CD14-positive monocyte (primary cell): Measurements from ENCODE around the gene ZNF692. TPM values are rescaled to one million over a fixed set of nuclear protein-coding genes. Genes with fewer than 3 reads are reported as not detected.

Source experiments
- DNase-seq, 3 donors: peaks; one replicate each; pipeline ENCODE4 v3.0.0-alpha.2; 2011 to 2022
- H2AFZ ChIP-seq: 2 replicates; pipeline ENCODE4 v1.6.0; 2012; ENCODE audit warnings: mild to moderate bottlenecking, low read depth, low read length, inconsistent platforms; ENCODE audit not compliant: insufficient read depth, poor library complexity, severe bottlenecking
- H3K27ac ChIP-seq, 2 donors: 1 replicate in 1 of 2; 2 replicates in 1 of 2; pipeline ENCODE4 v1.5.1; 2012 to 2013; ENCODE audit warnings: low read length in 2 of 2, control low read depth in 1 of 2, inconsistent platforms in 1 of 2, low read depth in 1 of 2, mild to moderate bottlenecking in 1 of 2
- H3K27me3 ChIP-seq, 2 donors: one replicate each; pipeline versions ENCODE4 v1.6.0 to v1.6.1; 2011 to 2013; ENCODE audit warnings: low read length in 2 of 2; ENCODE audit not compliant: control insufficient read depth in 2 of 2, insufficient read depth in 2 of 2
- H3K36me3 ChIP-seq, 2 donors: replicated peaks in 1 of 2; 1 replicate in 1 of 2; 2 replicates in 1 of 2; pipeline versions ENCODE4 v1.5.1 to v1.6.1; 2012 to 2013; ENCODE audit warnings: low read length in 2 of 2, control low read depth in 1 of 2, inconsistent platforms in 1 of 2, mild to moderate bottlenecking in 1 of 2; ENCODE audit not compliant: insufficient read depth in 2 of 2, control insufficient read depth in 1 of 2
- H3K4me1 ChIP-seq, 2 donors: 1 replicate in 1 of 2; 2 replicates in 1 of 2; pipeline versions ENCODE4 v1.5.1 to v1.6.1; 2012 to 2013; ENCODE audit warnings: low read length in 2 of 2, control low read depth in 1 of 2, inconsistent platforms in 1 of 2, mild to moderate bottlenecking in 1 of 2, moderate library complexity in 1 of 2; ENCODE audit not compliant: insufficient read depth in 2 of 2, control insufficient read depth in 1 of 2
- H3K4me2 ChIP-seq: replicated peaks from 2 replicates; pipeline ENCODE3; 2012; ENCODE audit warnings: low read length, moderate library complexity, mild to moderate bottlenecking; ENCODE audit not compliant: poor library complexity, severe bottlenecking; ENCODE audit errors: extremely low read depth
- H3K4me3 ChIP-seq, 3 experiments: fragments of 200-600 bp in 1 of 3; sonication (generic) in 1 of 3; replicated peaks in 1 of 3; 1 replicate in 2 of 3; 2 replicates in 1 of 3; pipeline ENCODE4 v1.5.1; 2011 to 2013; ENCODE audit warnings: low read length in 3 of 3, mild to moderate bottlenecking in 3 of 3, control low read depth in 2 of 3, low read depth in 2 of 3, inconsistent platforms in 1 of 3, moderate library complexity in 1 of 3
- H3K79me2 ChIP-seq: 2 replicates; pipeline ENCODE4 v1.6.0; 2012; ENCODE audit warnings: mild to moderate bottlenecking, control low read depth, inconsistent platforms, low read length, moderate library complexity; ENCODE audit not compliant: insufficient read depth
- H3K9ac ChIP-seq: 2 replicates; pipeline ENCODE4 v1.6.0; 2017; ENCODE audit warnings: low read length, mild to moderate bottlenecking; ENCODE audit not compliant: insufficient read depth, poor library complexity, severe bottlenecking
- H3K9me3 ChIP-seq, 2 donors: replicated peaks in 1 of 2; 1 replicate in 1 of 2; 2 replicates in 1 of 2; pipeline versions ENCODE4 v1.5.1 to v1.6.1; 2012 to 2013; ENCODE audit warnings: low read length in 2 of 2, control low read depth in 1 of 2; ENCODE audit not compliant: control insufficient read depth in 1 of 2, insufficient read depth in 1 of 2
- H4K20me1 ChIP-seq: 2 replicates; pipeline ENCODE4 v1.6.0; 2012; ENCODE audit warnings: mild to moderate bottlenecking, low read length, control low read depth, moderate library complexity; ENCODE audit not compliant: insufficient read depth
- H3K27ac Mint-ChIP-seq, 7 donors: one replicate each; pipeline ENCODE4 v1.8.0; 2020; ENCODE audit warnings: mild to moderate bottlenecking in 7 of 7, mixed read lengths in 7 of 7, moderate library complexity in 6 of 7, inconsistent platforms in 2 of 7
- H3K27me3 Mint-ChIP-seq, 3 donors: one replicate each; pipeline ENCODE4 v1.8.0; 2021 to 2022; ENCODE audit warnings: low read depth in 3 of 3, mild to moderate bottlenecking in 3 of 3, mixed read lengths in 3 of 3, moderate library complexity in 3 of 3, inconsistent platforms in 1 of 3
- H3K36me3 Mint-ChIP-seq, 2 donors: one replicate each; pipeline ENCODE4 v1.8.0; 2020; ENCODE audit warnings: mixed read lengths in 2 of 2, inconsistent platforms in 1 of 2, mild to moderate bottlenecking in 1 of 2
- H3K4me1 Mint-ChIP-seq: one replicate; pipeline ENCODE4 v1.8.0; 2020; ENCODE audit warnings: mild to moderate bottlenecking, mixed read lengths
- H3K4me3 Mint-ChIP-seq, 2 donors: one replicate each; pipeline ENCODE4 v1.8.0; 2020; ENCODE audit warnings: mild to moderate bottlenecking in 2 of 2, mixed read lengths in 2 of 2, moderate library complexity in 1 of 2
- H3K9me3 Mint-ChIP-seq, 7 donors: one replicate each; pipeline ENCODE4 v1.8.0; 2020 to 2022; ENCODE audit warnings: mixed read lengths in 7 of 7, mild to moderate bottlenecking in 6 of 7, moderate library complexity in 6 of 7, inconsistent platforms in 2 of 7
- WGBS: methylation state at CpG from one replicate; pipeline ENCODE4 v1.1.5; 2013; ENCODE audit warnings: missing lambda C conversion rate; ENCODE audit not compliant: insufficient coverage; 5-methylcytosine and 5-hydroxymethylcytosine counted together
- intact Hi-C, 2 donors: fragments of 100-400 bp; cut with micrococcal nuclease; formaldehyde crosslinking; loops; one replicate each; pipeline versions ENCODE4 v1.15.0 to v1.15.1; 2023
- polyA plus RNA-seq, 3 donors: library from polyadenylated mRNA; depleted of rRNA in 1 of 3; unstranded in 2 of 3; stranded (reverse) in 1 of 3; fragments of 300-500 nt in 2 of 3; fragments of >200 nt in 1 of 3; fragmentation: Illumina TruSeq in 2 of 3; gene quantifications; 1 replicate in 2 of 3; 2 replicates in 1 of 3; pipeline ENCODE4 v1.2.3, GENCODE V29; 2012 to 2021
- small RNA-seq: library from RNA; depleted of rRNA; stranded (forward); fragments of <200 nt; gene quantifications from one replicate; pipeline ENCODE3, GENCODE V24; 2012; ENCODE audit warnings: low read depth; ENCODE audit not compliant: insufficient read length
- TF ChIP-seq, protein P1 (sequence below): fragments of 200-600 bp; IDR thresholded peaks from one replicate; pipeline ENCODE4 v1.8.0; 2022; ENCODE audit warnings: antibody characterized with exemption, mild to moderate bottlenecking

The ZNF692 gene
- polyA plus RNA-seq, 3 donors = 2.2 to 59.0 (median 2.4) TPM

DNA sequence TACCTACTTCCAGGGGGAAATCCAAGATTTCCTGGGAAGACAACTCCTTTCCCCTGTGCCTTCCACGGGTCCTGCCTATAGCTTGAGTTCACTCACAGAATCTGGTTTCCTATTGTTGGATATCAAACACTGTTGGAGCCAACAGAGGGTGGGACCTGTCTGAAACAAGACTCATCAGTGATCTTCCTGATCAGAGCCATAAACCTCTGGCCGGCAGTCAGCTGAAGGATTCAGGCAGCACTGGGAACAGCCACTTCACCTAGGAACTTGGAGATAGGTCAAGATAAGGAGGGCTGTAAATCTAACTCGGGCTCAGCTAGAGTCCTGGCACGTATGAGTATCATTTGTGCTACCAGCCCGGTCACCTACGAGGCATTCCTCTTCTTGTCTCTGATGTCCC, 56.4 kb downstream of the ZNF692 start:
- H3K36me3 Mint-ChIP-seq = peaks cover 0 to 6% of the 10 kb centered on the region in 2 donors
- TF ChIP-seq, protein P1, sequence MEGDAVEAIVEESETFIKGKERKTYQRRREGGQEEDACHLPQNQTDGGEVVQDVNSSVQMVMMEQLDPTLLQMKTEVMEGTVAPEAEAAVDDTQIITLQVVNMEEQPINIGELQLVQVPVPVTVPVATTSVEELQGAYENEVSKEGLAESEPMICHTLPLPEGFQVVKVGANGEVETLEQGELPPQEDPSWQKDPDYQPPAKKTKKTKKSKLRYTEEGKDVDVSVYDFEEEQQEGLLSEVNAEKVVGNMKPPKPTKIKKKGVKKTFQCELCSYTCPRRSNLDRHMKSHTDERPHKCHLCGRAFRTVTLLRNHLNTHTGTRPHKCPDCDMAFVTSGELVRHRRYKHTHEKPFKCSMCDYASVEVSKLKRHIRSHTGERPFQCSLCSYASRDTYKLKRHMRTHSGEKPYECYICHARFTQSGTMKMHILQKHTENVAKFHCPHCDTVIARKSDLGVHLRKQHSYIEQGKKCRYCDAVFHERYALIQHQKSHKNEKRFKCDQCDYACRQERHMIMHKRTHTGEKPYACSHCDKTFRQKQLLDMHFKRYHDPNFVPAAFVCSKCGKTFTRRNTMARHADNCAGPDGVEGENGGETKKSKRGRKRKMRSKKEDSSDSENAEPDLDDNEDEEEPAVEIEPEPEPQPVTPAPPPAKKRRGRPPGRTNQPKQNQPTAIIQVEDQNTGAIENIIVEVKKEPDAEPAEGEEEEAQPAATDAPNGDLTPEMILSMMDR = no peak
- peaks cover 56 to 72% of the 10 kb centered on the region in 2 donors for H3K4me1 ChIP-seq
- no peak for DNase-seq
- peaks cover 0 to 8% (median 4%) of the 10 kb centered on the region in 7 donors for H3K9me3 Mint-ChIP-seq
- H3K27ac Mint-ChIP-seq = peak overlapping the region in 2 of 7 donors; percentile 50 to 54
- H3K27me3 ChIP-seq = no peaks in the 10 kb centered on the region
- peak overlapping the region in 1 of 2 donors; percentile 40 for H3K27ac ChIP-seq
- no peaks in the 10 kb centered on the region for H3K9me3 ChIP-seq
- no peak overlapping the region for H3K4me2 ChIP-seq
- no peak overlapping the region for H3K4me3 ChIP-seq
- intact Hi-C loops = no loop called here
- no peaks in the 10 kb centered on the region for H4K20me1 ChIP-seq
- no peaks in the 10 kb centered on the region for H3K79me2 ChIP-seq
- no peak overlapping the region for H3K9ac ChIP-seq
- no peaks in the 10 kb centered on the region for H3K36me3 ChIP-seq
- no peaks in the 10 kb centered on the region for H3K27me3 Mint-ChIP-seq
- H3K4me1 Mint-ChIP-seq = peaks cover 72% of the 10 kb centered on the region
- WGBS = 94% methylated on average over 5 of the region's 6 CpGs
- H2AFZ ChIP-seq = no peak overlapping the region
- no peak overlapping the region for H3K4me3 Mint-ChIP-seq

DNA sequence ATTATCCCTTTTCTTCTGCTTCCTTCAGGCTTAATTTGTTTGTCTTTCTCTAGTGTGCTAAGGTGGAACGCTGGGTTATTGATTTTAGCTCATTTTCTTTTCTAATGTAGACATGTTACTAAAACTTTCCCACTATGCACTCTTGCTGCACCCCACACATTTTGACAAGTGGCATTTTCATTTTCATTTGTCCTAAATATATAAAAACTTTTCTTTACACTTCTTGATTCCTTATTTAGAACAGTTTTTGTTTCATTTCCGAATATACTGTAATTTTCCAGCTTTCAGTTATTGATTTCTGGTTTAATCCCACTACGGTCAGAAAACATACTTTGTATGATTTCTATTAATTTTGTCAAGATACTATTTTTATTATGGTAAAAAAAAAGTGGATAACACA, 58.4 kb downstream of the ZNF692 start:
- Histone ChIP-seq H3K36me3 (no peaks in the 10 kb centered on the region), H3K4me3 (no peak overlapping the region), H3K9me3 (peaks cover 0 to 2% of the 10 kb centered on the region in 2 donors), H3K4me1 (peaks cover 36 to 54% of the 10 kb centered on the region in 2 donors), H2AFZ (no peak overlapping the region), H3K27ac (no peak overlapping the region), H3K9ac (no peak overlapping the region), H4K20me1 (no peaks in the 10 kb centered on the region), H3K4me2 (peak overlapping the region; percentile 6), H3K79me2 (no peaks in the 10 kb centered on the region), H3K27me3 (no peaks in the 10 kb centered on the region)
- TF ChIP-seq, protein P1 = no peak
- Mint-ChIP-seq H3K27me3 (no peaks in the 10 kb centered on the region), H3K4me3 (no peak overlapping the region), H3K9me3 (peaks cover 0 to 10% (median 4%) of the 10 kb centered on the region in 7 donors), H3K4me1 (peaks cover 55% of the 10 kb centered on the region), H3K27ac (peak overlapping the region in 3 of 7 donors; percentile 0 to 73 (median 10)), H3K36me3 (peaks cover 0 to 6% of the 10 kb centered on the region in 2 donors)
- whole genome bisulfite sequencing = no CpG with 5 or more reads among the region's 3 CpGs
- DNase-seq = no peak
- intact Hi-C loops = no loop called here

Small RNA genes within 50 kb of the gene (small RNA-seq; reads per million reads assigned to genes)
- gene MIR3124 = not detected

Other genes with a start within 250 kb of the ZNF692 start
- not detected for gene OR2T11, start 224.0 kb downstream of the ZNF692 start, polyA plus RNA-seq
- gene OR2T35, start 213.8 kb downstream of the ZNF692 start, polyA plus RNA-seq = not detected
- not detected for gene OR2T27, start 203.6 kb downstream of the ZNF692 start, polyA plus RNA-seq
- not detected for gene OR14I1, start 156.3 kb downstream of the ZNF692 start, polyA plus RNA-seq
- gene LYPD8, start 103.3 kb downstream of the ZNF692 start, polyA plus RNA-seq = under 1 TPM in 1 of 3 donors, not detected in 2; 0.17 TPM
- 10 to 100 TPM in 1 of 3 donors, 1 to 10 TPM in 2; 4.0 to 15.7 (median 4.3) TPM for gene SH3BP5L, start 33.2 kb downstream of the ZNF692 start, polyA plus RNA-seq
- 10 to 100 TPM; 21.2 to 23.9 (median 23.4) TPM for gene ZNF672, start 20.9 kb downstream of the ZNF692 start, polyA plus RNA-seq
- gene PGBD2, start 47.1 kb upstream of the ZNF692 start, polyA plus RNA-seq = 1 to 10 TPM; 2.9 to 7.1 (median 3.9) TPM